ENCODE results near the gene TSPOAP1. TPM values are rescaled to one million over a fixed set of nuclear protein-coding genes. Genes with fewer than 3 reads are reported as not detected.

Gene TSPOAP1
- total RNA-seq, 1 donor from 2014 or later = 7.1 TPM

DNA sequence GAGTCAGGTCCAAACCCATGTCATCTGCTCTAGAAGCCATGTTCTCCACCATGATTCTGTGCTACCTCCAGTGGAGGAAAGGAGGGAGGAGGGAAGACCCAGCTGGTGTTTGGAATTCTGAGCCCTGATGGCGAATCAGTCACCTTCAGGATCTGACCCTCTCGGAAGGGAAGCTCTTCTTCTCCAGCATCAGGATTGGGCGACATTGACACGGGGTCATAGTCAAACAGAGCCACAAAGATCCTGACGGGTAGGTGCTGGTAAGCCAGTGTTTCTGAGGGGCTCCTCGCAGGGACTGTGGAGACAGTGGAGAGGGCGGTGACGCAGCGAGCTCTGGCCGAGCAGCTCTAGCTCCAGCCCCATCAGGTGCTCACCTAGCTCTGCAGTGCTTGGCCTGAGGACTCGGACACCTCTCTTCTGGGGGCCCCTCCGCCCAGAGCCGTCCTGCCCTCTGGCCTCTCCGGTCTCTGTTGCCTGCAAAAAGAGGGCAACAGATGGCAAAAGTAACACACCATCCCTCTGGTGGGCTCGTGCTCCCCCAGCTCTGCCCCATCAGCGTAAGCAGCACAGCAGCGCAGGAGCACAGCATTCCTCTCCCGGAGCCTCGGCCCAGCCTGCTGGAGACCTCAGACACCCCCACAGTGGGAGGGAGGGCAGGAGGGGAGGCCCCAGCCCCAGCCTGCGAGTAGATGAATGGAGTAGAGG, 21.0 kb downstream of the TSPOAP1 start:
- no peaks in the 10 kb centered on the region for H3K36me3 ChIP-seq
- peak in 1 of 2 donors; percentile 86 for DNase-seq (ENCODE audit: extremely low spot score in 2 of 2)
- intact Hi-C loops (cut with DNase I) = no loop called here
- no peaks in the 10 kb centered on the region for H3K9me3 ChIP-seq
- no peaks in the 10 kb centered on the region for H3K4me1 ChIP-seq
- no peak for TF ChIP-seq POLR2AphosphoS5 (IDR thresholded peaks at IDR 0.05; ENCODE audit: insufficient read depth in 1 of 2, low read depth in 1 of 2)
- TF ChIP-seq, protein P1, sequence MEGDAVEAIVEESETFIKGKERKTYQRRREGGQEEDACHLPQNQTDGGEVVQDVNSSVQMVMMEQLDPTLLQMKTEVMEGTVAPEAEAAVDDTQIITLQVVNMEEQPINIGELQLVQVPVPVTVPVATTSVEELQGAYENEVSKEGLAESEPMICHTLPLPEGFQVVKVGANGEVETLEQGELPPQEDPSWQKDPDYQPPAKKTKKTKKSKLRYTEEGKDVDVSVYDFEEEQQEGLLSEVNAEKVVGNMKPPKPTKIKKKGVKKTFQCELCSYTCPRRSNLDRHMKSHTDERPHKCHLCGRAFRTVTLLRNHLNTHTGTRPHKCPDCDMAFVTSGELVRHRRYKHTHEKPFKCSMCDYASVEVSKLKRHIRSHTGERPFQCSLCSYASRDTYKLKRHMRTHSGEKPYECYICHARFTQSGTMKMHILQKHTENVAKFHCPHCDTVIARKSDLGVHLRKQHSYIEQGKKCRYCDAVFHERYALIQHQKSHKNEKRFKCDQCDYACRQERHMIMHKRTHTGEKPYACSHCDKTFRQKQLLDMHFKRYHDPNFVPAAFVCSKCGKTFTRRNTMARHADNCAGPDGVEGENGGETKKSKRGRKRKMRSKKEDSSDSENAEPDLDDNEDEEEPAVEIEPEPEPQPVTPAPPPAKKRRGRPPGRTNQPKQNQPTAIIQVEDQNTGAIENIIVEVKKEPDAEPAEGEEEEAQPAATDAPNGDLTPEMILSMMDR (IDR thresholded peaks at IDR 0.05) = no peak
- no peak for TF ChIP-seq POLR2A (IDR thresholded peaks at IDR 0.05)
- H3K27ac ChIP-seq = no peak overlapping the region
- no peaks in the 10 kb centered on the region for H3K27me3 ChIP-seq
- H3K4me3 ChIP-seq = no peak overlapping the region

DNA sequence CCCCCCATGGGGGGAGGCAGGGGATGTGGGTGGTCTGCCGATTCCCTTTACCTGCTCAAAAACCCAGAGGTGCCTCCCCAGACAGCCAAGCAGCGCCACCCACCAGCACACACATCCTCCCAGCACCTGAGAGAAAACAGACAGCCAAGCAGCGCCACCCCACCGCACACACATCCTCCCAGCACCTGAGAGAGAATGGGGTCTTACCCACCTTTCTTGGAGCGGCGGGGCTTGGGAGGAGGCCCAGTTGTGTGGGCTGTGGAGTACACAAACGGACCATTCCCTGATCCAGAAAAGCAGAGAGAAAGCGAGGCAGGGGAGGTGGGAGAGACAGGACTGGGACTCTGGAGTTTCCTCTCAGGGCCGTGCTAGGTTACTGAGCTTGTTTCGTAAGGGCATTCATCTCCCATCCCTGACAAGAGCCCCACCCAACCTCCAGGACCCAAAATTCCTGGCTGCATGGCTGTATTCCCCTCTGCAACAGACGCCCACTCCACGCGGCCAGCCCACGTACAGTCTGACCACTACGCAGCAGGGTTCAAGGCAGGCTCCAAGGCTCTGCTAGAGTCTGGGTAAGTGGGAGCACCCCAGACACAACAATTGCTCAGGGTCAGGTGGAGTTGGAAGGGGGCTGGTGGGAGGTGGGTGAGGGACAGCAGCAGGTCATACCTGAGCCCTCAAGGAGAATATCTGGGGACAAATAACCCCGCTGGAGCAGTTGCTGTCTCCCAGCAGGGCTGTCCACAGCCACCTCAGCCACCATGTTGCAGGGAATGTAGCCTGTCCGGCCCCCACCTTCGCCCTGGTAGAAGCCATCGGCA, 22.3 kb downstream of the TSPOAP1 start:
- peak in 1 of 2 donors; percentile 79 for DNase-seq (ENCODE audit: extremely low spot score in 2 of 2)
- Histone ChIP-seq H3K4me1 (no peaks in the 10 kb centered on the region), H3K27ac (no peak overlapping the region), H3K36me3 (no peaks in the 10 kb centered on the region), H3K9me3 (no peaks in the 10 kb centered on the region), H3K27me3 (no peaks in the 10 kb centered on the region), H3K4me3 (no peak overlapping the region)
- no peak for TF ChIP-seq POLR2A (IDR thresholded peaks at IDR 0.05)
- TF ChIP-seq, protein P1 (IDR thresholded peaks at IDR 0.05) = no peak
- TF ChIP-seq POLR2AphosphoS5 (IDR thresholded peaks at IDR 0.05; ENCODE audit: insufficient read depth in 1 of 2, low read depth in 1 of 2) = no peak
- intact Hi-C loops (cut with DNase I) = no loop called here

DNA sequence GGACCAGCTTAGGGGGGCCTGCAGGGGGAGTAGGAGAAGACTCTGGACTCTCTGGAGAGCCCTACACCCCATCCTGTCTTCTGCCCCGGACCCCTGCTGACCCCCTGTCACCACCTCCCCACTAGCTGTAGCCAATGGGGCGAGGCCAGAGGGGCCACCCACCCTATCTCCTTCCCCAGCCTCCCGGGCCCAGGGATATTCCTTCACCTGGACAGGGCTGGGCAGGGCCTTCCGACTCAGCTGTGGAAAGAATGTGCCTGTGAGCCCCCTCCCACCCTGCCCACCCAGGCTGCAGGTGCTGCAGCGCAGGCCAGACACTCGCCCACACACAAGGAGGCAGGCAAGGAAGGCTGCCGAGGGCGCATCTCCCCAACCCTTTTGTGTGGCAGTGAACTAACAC, 23.0 kb downstream of the TSPOAP1 start:
- TF ChIP-seq POLR2AphosphoS5 (IDR thresholded peaks at IDR 0.05; ENCODE audit: insufficient read depth in 1 of 2, low read depth in 1 of 2) = no peak
- TF ChIP-seq, protein P1 (IDR thresholded peaks at IDR 0.05) = no peak
- no peak for TF ChIP-seq POLR2A (IDR thresholded peaks at IDR 0.05)
- Histone ChIP-seq H3K27ac (no peak overlapping the region), H3K4me1 (no peaks in the 10 kb centered on the region), H3K36me3 (no peaks in the 10 kb centered on the region), H3K4me3 (no peak overlapping the region), H3K27me3 (no peaks in the 10 kb centered on the region), H3K9me3 (no peaks in the 10 kb centered on the region)
- peak in 1 of 2 donors; percentile 88 for DNase-seq (ENCODE audit: extremely low spot score in 2 of 2)
- intact Hi-C loops (cut with DNase I) = no loop called here

DNA sequence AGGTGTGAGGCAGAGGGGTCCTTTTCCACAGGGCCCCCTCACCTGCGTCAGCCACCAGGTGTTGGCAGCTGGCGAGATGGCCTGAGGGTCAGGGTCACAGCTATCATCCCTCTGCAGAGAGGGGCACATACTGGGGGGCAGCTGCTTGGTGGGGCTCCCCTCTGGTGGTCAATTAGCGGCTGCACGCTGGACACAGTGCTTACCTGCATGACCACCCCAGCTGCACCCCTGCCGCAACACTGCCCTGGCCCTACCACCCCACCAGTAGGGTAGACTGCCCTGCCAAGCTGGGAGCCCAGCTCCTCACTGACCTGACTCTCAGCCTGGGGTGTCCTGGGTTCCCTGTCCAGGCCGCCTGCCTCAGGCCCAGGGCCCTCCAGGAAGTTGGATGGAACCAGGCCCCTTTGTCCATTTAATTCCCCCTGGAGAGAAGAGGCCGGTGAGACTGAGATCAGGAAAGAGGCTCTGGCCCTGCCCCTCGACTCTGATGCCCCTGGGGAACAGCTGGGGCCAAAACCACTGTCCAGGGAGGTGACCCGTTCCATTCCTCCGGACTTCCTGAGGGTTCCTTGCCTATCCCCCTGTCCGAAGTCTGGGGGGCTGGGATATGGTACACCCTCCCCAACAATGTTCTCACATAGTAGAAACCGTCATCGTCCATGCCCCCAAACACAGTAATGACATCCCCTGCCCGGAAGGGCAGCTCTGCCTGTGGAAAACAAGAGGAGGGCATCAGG, 23.7 kb downstream of the TSPOAP1 start:
- H3K9me3 ChIP-seq = no peaks in the 10 kb centered on the region
- TF ChIP-seq, protein P1 (IDR thresholded peaks at IDR 0.05) = no peak
- TF ChIP-seq POLR2AphosphoS5 (IDR thresholded peaks at IDR 0.05; ENCODE audit: insufficient read depth in 1 of 2, low read depth in 1 of 2) (no peak), POLR2A (IDR thresholded peaks at IDR 0.05) (no peak)
- intact Hi-C loops (cut with DNase I) = no loop called here

More for the DNA sequence above, 23.7 kb downstream of the TSPOAP1 start:
- Histone ChIP-seq H3K4me1 (no peaks in the 10 kb centered on the region), H3K27me3 (no peaks in the 10 kb centered on the region), H3K27ac (no peak overlapping the region), H3K4me3 (no peak overlapping the region), H3K36me3 (no peaks in the 10 kb centered on the region)
- peak; percentile 80 to 89 for DNase-seq (ENCODE audit: extremely low spot score in 2 of 2)
